Cardiac muscle cell (in vitro differentiated cells and primary cell): ENCODE data around the gene ROR2. TPM values are rescaled to one million over a fixed set of nuclear protein-coding genes. Genes with fewer than 3 reads are reported as not detected.
"Not testable (repeated sequence)": the region's sequence is repeated elsewhere in the genome, so short reads cannot be mapped to it uniquely, and the experiment has no call there.

Experiments
- DNase-seq, 2 donors: peaks; one replicate each; pipeline versions ENCODE4 v3.0.0 to v3.0.0-alpha.2; 2010 to 2017; ENCODE audit warnings: low read depth in 1 of 2, low spot score in 1 of 2
- H3K27ac ChIP-seq: fragments of 200-600 bp; sonication (generic); 2 replicates; pipeline ENCODE4 v1.5.1; 2016
- H3K27me3 ChIP-seq: fragments of 200-600 bp; sonication (generic); 2 replicates; pipeline ENCODE4 v1.6.0; 2016; ENCODE audit warnings: control low read depth
- H3K36me3 ChIP-seq: fragments of 200-600 bp; sonication (generic); 2 replicates; pipeline ENCODE4 v1.5.1; 2016; ENCODE audit warnings: control low read depth
- H3K4me1 ChIP-seq: fragments of 200-600 bp; sonication (generic); 2 replicates; pipeline ENCODE4 v1.8.1; 2017; ENCODE audit warnings: low read depth, mild to moderate bottlenecking, mixed run types
- H3K4me3 ChIP-seq: fragments of 200-600 bp; sonication (generic); 2 replicates; pipeline ENCODE4 v1.5.1; 2016; ENCODE audit warnings: mild to moderate bottlenecking
- H3K9me3 ChIP-seq: fragments of 200-600 bp; sonication (generic); 2 replicates; pipeline ENCODE4 v1.5.1; 2017; ENCODE audit warnings: low read depth, mild to moderate bottlenecking, control low read depth
- CTCF ChIP-seq: IDR thresholded peaks from 2 replicates; pipeline ENCODE4 v1.5.1; 2012; ENCODE audit warnings: low read depth, mild to moderate bottlenecking, low read length
- polyA plus RNA-seq: library from polyadenylated mRNA; unstranded; fragments of >200 nt; fragmentation: Nextera tagmentation; extraction: Ambion mirVana; gene quantifications from 2 replicates; pipeline ENCODE4 v1.2.1, GENCODE V29; 2016
- total RNA-seq: library from RNA; depleted of rRNA; stranded (reverse); fragments of >200 nt; gene quantifications from 2 replicates; pipeline ENCODE4 v1.2.3, GENCODE V29; 2016

Gene ROR2
- total and polyA plus RNA-seq, 2 experiments from 2014 or later = 21.5 to 38.6 TPM

DNA sequence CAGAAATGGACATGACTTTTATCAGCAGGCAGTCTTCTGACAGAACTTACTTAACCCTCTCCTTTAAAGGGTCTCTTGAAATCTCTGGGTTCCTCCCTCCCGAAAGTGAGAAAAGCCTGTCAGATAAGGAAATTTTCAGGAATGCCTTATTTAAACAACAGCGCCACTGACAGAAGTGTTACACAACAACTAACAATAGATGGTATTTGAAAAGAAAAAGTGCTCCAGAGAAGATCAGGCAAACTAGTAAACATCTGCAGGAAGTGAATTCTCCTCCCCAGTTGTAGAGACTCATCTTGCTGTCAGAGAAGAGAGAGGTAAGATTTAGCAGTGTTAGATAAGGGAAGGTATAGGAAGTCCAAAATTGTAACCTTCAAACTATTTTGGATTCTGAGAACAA, 419.2 kb downstream of the ROR2 start:
- H3K9me3 ChIP-seq = no peaks in the 10 kb centered on the region
- peak in 1 of 2 donors; percentile 57 for DNase-seq
- no peaks in the 10 kb centered on the region for H3K36me3 ChIP-seq
- no peak for TF ChIP-seq CTCF
- H3K4me3 ChIP-seq = no peak overlapping the region
- H3K27me3 ChIP-seq = no peaks in the 10 kb centered on the region
- H3K4me1 ChIP-seq = no peaks in the 10 kb centered on the region
- no peak overlapping the region for H3K27ac ChIP-seq

DNA sequence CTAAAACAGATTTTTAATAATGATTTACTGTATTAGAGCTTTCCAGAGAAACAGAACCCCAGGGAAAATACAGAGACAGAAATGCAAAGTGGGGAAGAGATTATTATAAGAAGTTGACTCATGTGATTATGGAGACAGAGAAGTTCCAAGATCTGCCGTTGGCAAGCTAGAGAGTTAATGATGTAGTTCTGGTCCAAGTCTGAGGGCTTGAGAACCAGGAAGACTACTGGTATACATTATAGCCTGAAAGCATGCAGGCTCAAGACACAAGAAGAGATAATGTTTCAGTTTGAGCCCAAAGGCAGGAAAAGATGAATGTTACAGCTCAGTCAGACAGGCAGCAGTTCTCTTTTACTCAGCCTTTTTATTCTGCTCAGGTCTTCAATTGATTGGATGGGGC, 427.5 kb downstream of the ROR2 start:
- DNase-seq = no peak
- Histone ChIP-seq H3K27me3 (no peaks in the 10 kb centered on the region), H3K9me3 (no peaks in the 10 kb centered on the region), H3K4me3 (no peak overlapping the region), H3K4me1 (no peaks in the 10 kb centered on the region), H3K27ac (no peak overlapping the region), H3K36me3 (no peaks in the 10 kb centered on the region)
- no peak for TF ChIP-seq CTCF

GRCh38 chr9:91519520-91520277, 430.3 kb downstream of the ROR2 start:
- DNase-seq = no peak
- Histone ChIP-seq H3K27ac (no peak overlapping the region), H3K4me1 (no peaks in the 10 kb centered on the region), H3K9me3 (no peaks in the 10 kb centered on the region), H3K36me3 (no peaks in the 10 kb centered on the region), H3K4me3 (no peak overlapping the region), H3K27me3 (no peaks in the 10 kb centered on the region)
- TF ChIP-seq CTCF = no peak

DNA sequence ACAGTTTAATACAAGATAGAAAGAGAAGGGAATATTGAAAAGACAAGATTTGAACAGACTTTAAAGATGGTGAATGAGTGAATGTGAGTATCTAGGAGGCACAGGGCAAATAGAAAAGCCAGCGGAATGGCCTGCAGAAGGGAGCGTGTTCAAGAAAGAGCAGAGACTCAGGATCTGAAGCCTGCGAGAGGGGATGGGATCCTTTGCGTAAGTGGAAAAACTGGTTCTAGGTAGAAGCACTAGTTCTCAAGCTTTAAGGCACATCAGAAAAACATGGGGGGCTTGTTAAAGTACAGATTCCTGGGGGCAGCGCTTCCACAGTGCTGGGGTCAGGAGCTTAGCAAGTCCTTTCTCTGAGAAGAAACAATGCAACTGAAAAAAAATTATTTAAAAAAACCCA, 431.6 kb downstream of the ROR2 start:
- H3K27me3 ChIP-seq = no peaks in the 10 kb centered on the region
- DNase-seq = no peak
- no peak overlapping the region for H3K4me3 ChIP-seq
- no peaks in the 10 kb centered on the region for H3K9me3 ChIP-seq
- no peaks in the 10 kb centered on the region for H3K4me1 ChIP-seq
- H3K36me3 ChIP-seq = no peaks in the 10 kb centered on the region
- no peak overlapping the region for H3K27ac ChIP-seq
- TF ChIP-seq CTCF = no peak

DNA sequence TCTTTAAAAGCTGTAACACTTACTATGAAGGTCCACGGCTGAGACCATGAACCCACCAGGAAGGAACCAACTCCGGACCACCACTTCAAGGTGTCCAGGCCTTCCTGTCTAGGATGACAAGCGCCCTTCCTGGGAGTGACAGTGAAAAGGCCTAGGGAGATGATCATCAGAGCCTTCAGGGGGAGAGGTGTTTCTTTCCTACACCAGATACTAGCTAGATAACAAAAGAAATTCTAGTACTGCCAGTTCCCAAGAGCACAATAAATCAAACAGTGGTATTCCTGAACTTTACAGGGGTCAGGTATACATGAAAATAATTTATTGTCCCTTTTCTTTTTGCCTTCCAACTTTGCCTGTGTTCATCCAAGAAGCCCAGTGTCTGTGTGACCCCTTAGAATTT, 432.2 kb downstream of the ROR2 start:
- H3K9me3 ChIP-seq = no peaks in the 10 kb centered on the region
- no peak for DNase-seq
- H3K27me3 ChIP-seq = no peaks in the 10 kb centered on the region

GRCh38 chr9:91517332-91517731, 432.7 kb downstream of the ROR2 start:
- DNase-seq, H3K27ac ChIP-seq, H3K4me3 ChIP-seq, H3K36me3 ChIP-seq, H3K27me3 ChIP-seq, H3K4me1 ChIP-seq, H3K9me3 ChIP-seq: not testable (repeated sequence)

More for the DNA sequence above, 432.2 kb downstream of the ROR2 start:
- H3K36me3 ChIP-seq = no peaks in the 10 kb centered on the region
- H3K27ac ChIP-seq = no peak overlapping the region
- no peak for TF ChIP-seq CTCF
- H3K4me3 ChIP-seq = no peak overlapping the region
- no peaks in the 10 kb centered on the region for H3K4me1 ChIP-seq
